GM19043 (cell line): ENCODE data around the gene ALK.
"Not testable (repeated sequence)": the region's sequence is repeated elsewhere in the genome, so short reads cannot be mapped to it uniquely, and the experiment has no call there.

Experiments used
- ATAC-seq: cut with Tn5 transposase; IDR thresholded peaks from one replicate; pipeline ENCODE4 v1.9.1; 2021; ENCODE audit warnings: low read depth; ENCODE audit not compliant: unreplicated experiment

The ALK gene

DNA sequence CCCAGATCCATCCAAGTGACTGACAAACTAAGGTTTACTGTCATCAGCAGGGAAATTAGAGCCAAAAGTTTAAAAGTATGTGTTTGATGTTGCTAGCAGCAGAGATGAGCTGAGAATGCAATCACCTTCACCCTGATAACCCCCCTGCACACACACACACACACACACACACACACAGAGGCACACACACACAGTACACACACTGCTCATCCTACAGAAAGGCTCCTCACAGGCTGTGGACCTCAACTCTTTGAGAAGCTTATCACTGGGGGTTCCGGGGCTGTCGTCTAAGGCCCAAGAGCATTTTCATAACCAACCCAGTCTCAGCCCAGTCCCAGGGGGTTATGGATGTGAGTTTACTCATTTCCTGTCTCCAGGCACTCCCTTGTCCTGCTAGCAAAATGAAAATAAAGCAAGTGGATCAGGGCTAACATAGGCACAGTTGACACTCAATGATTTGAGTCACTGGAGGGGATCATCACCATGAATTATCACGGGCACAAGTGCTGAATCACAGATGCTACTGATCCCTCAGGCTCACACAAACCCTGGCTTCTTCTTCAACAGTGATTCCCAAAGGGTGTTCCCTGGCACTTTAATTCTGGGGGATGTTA is 76.6 kb downstream of the ALK start:
- ATAC-seq, result no peak

DNA sequence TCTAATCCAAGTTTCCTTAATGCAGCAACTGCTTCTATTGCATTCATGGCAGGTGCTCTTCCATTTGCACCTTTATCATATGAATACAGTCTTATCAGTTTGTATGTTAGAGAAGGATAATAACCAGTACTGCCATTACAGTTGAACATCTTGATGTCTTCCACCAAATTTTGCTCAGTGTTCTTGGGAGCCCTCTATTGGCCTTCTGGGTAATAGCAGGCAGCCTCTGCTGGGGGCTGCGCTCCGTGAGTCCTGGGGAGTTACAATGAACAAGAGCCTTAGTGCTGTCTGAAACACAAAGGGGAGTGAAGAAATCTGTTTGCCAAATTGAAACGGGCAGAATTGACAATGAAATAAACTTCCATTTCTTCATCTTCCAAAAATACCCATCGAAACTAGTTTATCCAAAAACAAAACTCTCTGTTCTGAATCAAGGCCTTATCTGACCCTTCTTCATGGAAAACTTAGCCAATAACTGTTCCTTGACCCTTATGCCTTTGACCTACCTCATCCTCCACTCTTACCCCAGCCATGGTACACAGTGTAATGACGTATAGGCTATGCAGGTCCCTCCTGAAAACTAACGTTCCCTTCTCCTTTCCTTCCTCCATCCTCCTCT is 79.9 kb downstream of the ALK start:
- ATAC-seq, result no peak

DNA sequence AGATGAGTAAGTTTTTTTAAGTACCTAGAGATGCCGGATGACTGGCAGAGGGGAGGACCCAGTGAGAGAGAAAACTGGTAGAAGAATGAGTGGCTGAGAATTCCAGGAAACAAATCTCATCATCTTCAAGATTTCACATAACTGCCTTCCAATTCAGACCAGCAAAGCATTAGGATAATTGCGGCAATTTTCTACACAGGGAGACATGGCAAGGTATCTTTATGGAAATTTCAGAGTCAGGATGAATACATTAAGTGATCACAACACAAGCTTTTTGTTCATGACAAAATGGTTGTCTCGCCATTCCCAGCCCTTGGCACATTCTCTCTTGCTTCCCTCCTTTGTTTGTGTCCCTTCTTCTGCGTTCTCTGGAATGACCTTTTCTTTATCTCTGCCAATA is 82.1 kb downstream of the ALK start:
- ATAC-seq, result no peak

DNA sequence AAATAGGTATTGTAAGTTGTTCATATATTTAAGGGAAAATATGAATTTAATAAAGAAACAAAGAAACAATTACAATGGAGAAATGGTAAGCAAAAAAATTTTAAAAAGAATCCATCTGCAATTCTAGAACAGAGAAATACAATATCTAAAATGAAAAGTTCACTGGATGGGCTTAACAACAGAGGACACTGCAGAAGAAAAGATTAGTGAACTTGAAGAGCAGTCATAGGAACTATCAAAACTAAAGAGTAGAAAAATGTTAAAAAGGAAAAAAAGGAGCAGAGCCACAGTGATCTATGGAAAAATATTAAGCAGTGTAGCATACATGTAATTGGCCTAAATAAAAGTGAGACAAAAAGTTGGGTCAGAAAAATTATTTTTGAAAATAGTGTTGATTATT is 83.5 kb downstream of the ALK start:
- ATAC-seq, result no peak

DNA sequence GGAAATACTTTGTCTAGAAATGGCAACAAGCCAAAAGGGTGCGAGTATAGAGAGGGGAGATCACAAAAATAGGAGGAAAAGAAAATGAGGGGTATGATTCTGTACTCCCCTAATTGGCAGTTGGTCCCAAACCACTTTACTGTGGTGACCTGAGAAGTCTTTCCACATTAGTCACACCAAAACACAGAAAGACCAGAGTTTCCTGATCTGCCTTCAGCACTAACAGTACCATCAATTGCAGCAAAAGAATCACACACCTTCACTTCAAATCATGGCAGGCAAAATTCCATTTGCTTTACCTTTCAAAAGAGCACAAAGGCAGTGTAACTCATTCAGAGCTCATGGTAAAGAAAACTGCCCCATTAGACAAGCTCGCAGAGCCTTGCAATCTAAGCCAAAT is 86.8 kb downstream of the ALK start:
- no peak for ATAC-seq

DNA sequence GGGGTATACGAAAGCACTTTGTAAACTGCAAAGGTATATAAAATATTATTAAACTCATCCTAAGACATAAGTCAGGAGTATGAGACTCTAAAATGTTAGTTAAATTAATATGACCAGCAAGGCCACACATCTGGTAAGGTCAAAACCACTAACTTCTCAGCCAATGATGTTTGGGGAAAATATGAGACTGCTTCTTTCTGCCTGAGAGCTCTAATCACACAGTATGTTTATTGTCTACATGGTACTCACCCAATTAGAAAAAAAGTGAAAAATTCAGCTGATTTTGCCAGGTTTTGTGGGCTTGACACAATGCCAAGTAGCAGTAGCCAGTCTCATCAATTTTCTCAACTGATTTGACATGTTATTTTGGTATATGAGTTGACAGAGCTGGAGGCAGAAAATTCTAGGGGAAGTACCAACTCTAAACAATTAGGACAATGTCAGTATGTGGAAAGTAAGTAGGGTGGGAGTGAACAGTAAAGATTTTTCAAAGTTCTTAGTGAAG is 87.3 kb downstream of the ALK start:
- no peak for ATAC-seq

DNA sequence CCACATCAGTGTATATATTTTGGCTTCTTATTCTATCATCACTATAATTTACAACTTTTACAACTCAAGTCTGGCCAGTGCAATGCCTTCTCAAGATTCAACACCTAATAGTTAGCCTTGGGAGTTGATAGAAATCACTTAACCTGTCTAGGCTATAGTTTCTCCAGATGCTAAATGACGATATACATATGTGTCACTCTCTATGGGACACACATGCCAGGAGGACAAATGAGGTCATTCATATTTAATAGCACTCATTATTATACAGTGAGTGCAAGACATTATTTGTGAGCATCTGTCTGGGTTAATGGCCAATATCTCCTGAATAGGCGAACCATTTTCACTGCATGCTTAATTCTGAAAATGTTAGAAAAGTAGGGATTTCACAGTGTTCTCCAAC is 89.8 kb downstream of the ALK start:
- ATAC-seq, result no peak

DNA sequence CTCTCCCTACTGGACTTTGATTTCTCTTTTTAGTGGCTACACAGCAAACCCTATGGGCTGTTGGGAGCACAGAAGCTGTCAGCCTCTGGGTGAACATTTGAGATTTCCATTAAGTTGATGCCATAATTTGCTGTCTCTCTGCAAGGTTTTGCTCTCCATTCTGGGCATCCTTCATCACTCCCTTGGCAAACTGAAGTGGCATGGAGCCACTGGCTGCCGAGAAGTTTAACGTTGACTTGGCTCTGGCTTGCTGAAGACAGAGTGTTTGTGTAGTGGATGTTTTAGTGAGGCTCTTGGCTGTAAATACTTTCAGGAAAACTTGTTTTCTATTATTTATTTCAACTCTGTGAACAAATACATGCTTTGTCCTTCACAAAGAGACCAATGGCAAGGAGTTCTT is 91.5 kb downstream of the ALK start:
- ATAC-seq, result no peak

DNA sequence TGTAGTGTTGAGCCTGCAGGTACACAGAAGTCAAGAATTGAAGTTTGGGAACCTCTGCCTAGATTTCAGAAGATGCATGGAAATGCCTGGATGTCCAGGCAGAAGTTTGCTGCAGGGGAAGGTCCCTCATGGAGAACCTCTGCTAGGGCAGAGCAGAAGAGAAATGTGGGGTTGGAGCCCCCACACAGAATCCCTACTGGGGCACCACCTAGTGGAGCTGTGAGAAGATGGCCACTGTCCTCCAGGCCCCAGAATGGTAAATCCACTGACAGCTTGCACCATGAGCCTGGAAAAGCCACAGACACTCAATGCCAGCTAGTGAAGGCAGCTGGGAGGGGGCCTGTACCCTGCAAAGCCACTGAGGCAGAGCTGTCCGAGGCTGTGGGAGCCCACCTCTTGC is 97.2 kb downstream of the ALK start:
- not testable (repeated sequence) for ATAC-seq

DNA sequence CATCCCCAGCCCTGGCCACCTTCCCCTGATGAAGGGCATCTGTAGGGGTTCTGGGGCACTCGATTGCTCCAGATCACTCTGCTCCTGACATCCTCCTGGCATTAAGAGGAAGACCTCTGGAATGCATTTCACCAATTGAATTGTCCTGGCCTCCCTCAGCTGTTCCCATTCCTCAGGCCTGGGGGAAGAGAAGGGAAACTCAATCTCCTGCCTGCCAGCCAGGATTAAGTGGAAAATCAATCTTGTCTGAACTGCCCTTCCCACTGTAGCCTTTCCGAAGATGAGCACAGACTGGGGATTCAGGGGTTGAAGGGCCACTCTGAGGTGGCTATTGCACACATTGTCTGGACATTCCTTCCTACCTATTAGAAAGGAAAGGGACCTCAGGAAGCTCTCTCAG is 99.8 kb downstream of the ALK start:
- ATAC-seq, result no peak

DNA sequence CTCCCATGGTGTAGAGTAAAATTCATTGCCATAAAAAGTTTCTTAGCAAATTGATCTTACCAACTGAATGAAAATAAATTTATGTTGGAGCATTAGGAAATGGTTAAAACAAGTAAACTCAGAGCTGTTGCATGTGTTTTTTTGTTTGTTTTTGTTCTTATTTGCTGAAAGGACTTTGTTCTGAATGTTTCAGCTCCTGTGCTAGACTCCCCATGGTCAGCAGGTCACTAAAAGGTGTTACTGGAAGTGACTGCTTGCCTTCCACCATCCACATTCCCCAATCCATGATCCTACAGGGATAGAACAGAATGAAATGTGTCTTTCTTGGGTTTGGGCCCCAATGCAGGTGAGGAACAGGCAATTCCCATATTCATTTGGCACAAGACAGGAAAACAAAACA is 101.8 kb downstream of the ALK start:
- no peak for ATAC-seq

DNA sequence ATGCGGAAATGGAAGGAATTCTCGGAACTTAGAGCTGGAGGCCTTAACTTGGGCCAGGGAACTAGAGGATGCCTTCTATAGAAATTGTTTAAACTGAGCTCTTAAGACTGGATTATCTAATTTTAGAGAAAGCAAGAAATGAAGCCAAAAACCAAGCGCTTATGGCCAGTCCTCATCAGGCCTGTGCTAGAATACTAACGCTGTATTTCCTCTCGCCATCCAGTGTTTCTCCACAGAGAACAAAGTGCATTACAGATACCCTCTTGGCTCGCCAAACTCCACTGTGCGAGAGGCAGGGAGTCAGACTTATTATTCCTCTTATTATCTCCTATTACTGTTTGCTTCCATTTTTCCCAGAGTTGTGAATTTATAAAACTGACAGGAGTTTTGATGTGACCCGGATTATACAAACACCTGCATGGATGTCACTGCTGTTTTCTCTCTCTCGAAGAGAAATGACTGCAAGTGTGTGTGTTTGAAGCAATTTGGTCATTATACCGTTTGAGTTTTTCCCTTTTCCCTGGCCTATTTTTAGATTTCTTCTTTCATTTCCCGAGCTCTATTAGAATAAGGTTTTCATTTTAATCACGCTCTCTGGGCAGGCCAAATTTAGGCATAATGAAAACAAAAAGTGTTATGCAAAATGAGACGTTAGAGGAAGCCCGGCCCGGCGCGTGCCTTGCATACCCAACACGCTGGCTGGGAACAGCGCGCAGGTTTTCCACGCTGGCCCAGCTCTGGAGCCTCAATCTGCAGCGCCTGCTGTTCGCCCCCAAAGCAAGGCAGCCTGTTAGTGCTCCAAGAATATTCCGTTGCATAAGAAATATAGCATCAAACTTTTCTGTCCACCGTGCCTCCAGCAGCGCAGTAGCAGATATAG is 103.3 kb downstream of the ALK start:
- ATAC-seq, result no peak

DNA sequence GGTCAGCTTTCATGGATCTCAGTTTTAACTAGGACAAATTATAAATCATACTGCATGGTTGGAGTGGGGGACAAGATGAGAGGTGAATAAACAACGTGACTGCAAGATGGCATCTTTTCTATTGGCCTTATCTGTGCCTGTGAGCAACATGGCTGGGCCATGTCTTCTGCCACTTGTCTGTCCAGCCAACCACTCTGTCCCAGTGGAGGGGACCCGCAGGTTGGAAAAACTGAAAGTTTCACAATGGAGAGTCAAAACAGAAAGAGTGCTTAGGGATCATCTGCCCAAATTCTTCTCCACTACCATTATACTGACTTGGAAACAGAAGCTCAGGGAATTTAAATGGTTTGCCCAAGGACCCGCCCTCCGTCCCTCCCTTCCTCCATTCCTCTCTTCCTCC is 104.1 kb downstream of the ALK start:
- ATAC-seq, result no peak

DNA sequence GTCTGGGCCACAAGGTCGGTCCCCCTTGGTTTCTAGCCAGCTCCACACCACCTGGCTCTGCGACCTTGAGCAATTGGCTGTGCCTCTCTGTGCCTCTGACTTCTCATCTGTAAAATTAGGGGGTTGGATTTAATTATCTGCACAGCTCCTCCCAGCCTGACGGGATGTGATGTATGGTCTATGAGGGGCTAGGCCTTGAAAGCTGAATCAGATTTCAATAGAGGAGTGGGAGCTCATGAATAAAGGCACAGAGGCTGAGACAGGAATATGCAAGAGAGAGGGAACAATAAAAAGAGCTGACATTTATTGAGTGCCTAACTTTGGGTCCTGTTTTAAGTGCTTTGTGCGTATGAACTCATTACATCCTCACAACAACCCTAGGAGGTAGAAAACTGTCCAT is 104.7 kb downstream of the ALK start:
- ATAC-seq, result no peak

DNA sequence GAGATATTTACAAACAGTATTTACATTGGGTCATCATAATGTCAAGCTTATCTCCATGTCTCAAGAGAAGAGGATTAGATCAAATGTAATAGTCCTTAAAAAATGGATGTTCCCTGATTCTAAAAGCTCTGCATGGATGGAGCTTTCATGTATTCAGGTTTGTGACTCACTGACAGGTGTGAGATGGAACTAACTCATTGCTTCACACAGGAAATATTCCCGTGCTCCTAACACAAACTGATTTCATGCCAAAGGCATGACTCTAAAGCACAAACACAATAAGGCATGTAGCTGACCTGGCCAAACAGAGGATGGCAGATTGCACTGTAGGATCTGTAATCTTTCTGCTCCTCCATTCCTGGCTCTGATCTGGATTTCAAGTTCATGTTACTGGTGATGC is 110.0 kb downstream of the ALK start:
- ATAC-seq, result no peak

DNA sequence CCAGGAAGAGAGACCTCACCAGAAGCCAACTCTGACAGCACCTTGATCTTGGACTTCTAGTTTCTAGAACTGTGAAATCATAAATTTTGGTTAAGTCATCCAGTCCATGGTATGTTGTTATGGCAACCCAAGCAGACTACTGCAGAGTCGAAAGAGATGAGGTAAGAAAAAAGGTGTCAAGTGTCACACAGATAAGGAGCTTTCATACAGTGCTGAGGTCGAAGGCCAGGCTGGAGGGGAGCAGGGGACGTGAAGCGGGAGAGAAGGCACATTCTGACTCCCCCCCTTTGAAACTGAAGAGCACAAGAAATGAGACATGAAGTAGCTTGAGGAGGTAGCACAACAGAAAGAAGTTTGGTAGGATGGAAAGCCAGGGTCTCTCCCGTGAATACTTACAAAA is 110.4 kb downstream of the ALK start:
- ATAC-seq, result no peak

DNA sequence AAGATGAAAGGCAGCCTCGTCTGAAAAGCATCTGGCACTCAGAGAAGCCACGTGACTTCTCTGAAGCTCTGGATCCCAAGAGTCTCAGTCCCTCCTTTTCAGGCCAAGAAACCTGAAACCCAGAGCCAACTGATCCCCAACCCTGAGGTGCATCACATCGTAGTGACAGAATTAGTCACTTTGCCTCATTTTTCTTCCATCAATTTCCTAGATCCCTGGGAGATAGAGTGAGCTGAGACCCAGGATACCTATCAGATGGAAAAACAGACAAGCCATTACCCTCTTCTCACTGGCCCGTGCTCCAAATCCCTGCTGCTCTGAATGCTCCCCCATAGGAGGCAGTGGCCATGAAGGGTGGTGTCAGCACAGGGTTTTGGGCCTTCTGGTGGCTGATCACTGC is 113.1 kb downstream of the ALK start:
- ATAC-seq, result no peak

DNA sequence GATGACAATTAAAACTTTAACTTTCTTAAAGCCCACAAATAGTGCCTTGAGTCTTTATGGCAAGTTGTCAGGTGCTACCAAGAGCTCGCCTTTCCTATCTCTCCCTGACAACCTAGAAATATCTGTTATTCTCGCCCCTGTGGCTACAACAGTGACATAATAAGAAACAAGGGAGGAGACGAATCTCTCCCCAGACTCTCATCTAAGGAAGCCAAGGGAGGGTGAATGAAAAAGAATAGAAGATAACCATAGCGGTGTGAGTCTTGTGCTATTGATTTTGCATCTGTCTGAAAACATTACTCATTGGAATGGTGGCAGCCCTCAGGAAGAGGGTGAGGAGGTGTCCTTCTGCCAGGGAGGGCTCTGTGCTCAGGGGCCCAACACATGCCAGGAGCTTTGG is 114.3 kb downstream of the ALK start:
- no peak for ATAC-seq

DNA sequence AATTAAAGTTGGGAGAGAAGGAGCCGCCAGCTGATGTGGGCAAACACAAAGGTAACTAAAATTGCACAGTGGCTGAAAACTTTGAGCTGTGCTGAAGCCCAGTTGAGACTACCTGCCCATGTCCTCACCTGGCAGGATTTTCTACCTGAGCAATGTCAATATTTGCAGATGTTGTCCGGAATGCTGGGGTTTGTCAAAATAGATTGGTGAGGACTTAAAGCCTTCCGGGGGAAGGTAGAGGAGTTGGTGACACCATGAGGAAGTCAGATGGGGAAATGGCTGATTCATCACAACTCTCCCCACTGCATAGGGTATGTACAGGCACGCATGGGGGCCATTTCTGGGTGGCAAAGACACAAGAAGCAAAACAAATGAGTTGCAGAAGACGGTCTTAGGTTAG is 114.9 kb downstream of the ALK start:
- no peak for ATAC-seq

DNA sequence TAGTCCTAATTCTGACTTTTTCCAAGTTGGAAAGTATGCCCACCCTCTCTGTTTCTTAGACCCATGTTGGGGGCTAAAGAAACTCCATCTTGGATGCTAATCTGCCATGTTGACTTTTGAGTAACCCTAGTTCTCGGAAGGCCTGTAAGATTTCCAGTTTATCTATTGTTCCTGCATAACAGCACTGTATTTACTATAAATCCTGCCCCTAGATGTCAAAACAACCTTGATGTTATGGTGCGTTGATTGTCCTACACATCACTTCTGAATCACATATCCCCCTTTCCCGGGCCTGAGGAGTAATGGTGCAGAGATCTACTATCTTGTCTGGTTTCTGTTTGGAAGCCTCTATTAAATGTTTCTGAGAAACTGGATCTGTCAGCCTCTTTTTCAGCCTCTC is 116.7 kb downstream of the ALK start:
- ATAC-seq, result no peak

DNA sequence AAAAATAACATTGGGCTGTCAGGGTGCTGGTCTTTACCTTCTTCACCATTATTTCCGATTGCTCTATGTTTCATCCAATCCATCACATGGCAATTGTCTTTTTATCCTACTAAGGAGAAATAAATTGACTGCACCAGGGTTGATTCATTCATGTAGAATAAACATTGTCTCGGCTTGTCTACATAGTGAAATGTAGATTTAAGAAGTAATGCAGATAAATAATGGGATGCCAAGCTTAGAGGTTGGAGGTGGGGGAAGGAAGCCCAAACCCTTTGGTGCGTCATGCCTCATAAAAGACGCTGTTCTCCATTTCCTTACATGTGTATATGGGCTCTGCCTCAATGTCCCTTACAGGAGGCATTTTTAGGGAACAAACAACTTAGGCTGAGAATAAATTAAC is 117.8 kb downstream of the ALK start:
- no peak for ATAC-seq

DNA sequence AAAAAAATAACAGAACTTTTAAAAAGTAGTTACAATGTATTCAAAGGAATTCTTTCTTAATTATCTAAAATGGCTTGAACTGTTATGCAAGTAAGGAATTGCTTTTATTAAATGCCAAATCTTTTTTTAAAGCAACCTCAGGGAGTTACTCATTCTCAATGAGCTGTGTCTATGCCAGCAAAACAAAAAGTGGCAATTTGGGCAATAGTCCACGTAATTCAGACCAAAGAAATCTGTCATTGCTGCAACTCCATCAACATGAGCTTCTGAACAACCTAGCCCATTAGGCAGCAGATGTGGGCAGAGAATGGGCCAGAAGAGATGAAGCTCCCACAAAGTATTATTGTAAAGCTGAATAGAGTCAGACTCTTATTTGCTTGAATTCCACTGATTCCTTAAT is 118.4 kb downstream of the ALK start:
- ATAC-seq, result no peak
